Measurements from ENCODE around the gene ADA. TPM values are rescaled to one million over a fixed set of nuclear protein-coding genes. Genes with fewer than 3 reads are reported as not detected.

The ADA gene
- total and polyA plus RNA-seq, 2 of the 4 experiments (the other 2 are of a cell fraction) = 8.1 to 11.0 TPM

GRCh38 chr20:44624743-44625271 lies 26.7 kb downstream of the ADA start:
- Histone ChIP-seq H3K27ac (ENCODE audit: insufficient read depth, low read length) (no peak overlapping the region), H4K8ac (ENCODE audit: low read depth in 2 of 2, low read length in 2 of 2) (no peak overlapping the region), H2BK15ac (ENCODE audit: low read depth, low read length) (no peak overlapping the region), H4K5ac (ENCODE audit: low read depth, low read length) (no peak overlapping the region), H3K18ac (ENCODE audit: low read depth, low read length) (no peak overlapping the region), H2AK9ac (replicated peaks; ENCODE audit: low read depth, low read length, poor library complexity) (no peak overlapping the region), H2BK5ac (ENCODE audit: low read depth, low read length, poor library complexity, severe bottlenecking) (no peak overlapping the region), H3K23ac (ENCODE audit: low read depth, low read length) (no peak overlapping the region), H3K9me1 (ENCODE audit: insufficient read depth, low read length) (no peaks in the 10 kb centered on the region; the same call in 1 of the 2 replicates), H3K27me3 (ENCODE audit: control insufficient read depth, insufficient read depth, low read length) (no peaks in the 10 kb centered on the region), H3K4me3 (ENCODE audit: insufficient read depth, low read depth, low read length) (no peak overlapping the region), H3K79me1 (ENCODE audit: low read depth in 1 of 2, low read length in 2 of 2) (no peaks in the 10 kb centered on the region), H3K9ac (ENCODE audit: low read depth, low read length) (no peak overlapping the region), H3K9me3 (ENCODE audit: control insufficient read depth, insufficient read depth, low read length) (peaks cover 7% of the 10 kb centered on the region), H2AK5ac (ENCODE audit: low read depth, low read length) (no peak overlapping the region), H4K91ac (ENCODE audit: insufficient read depth, low read depth, low read length) (no peak overlapping the region), H3K4me1 (ENCODE audit: control insufficient read depth, insufficient read depth, low read length) (no peaks in the 10 kb centered on the region), H3K14ac (replicated peaks; ENCODE audit: low read depth, low read length) (no peak overlapping the region), H4K20me1 (ENCODE audit: insufficient read depth, low read length) (no peaks in the 10 kb centered on the region), H3K56ac (ENCODE audit: extremely low read depth, insufficient read depth, low read length) (no peak overlapping the region), H2AFZ (replicated peaks; ENCODE audit: low read length, poor library complexity) (no peak overlapping the region), H3K4me2 (ENCODE audit: low read depth, low read length) (no peak overlapping the region), H2BK120ac (ENCODE audit: low read depth, low read length) (no peak overlapping the region), H3K36me3 (ENCODE audit: control insufficient read depth, insufficient read depth, low read length) (peaks cover 9% of the 10 kb centered on the region; the same call in 1 of the 2 replicates), H3K4ac (ENCODE audit: low read depth, low read length) (no peak overlapping the region), H2BK20ac (ENCODE audit: low read depth, low read length) (no peak overlapping the region)
- ChIA-PET CTCF (no interaction called here), POLR2A (ENCODE audit: unreplicated experiment) (no interaction called here)
- in situ Hi-C loops (cut with MboI; ENCODE audit: low sequenced_read_pairs) = no loop called here
- BruUV-seq (replicated peaks) = no TSS peak
- ATAC-seq (ENCODE audit: low read depth) (no peak), DNase-seq (no peak)
- WGBS, 2 experiments (ENCODE audit: extremely low coverage in 2 of 2, insufficient read length in 1 of 2) = 72% methylated on average over 2 of the region's 6 CpGs; no CpG with 5 or more reads in 1 of the 2 experiments
- intact Hi-C loops (cut with micrococcal nuclease) = no loop called here
- no peak for TF ChIP-seq MXI1 (IDR thresholded peaks at IDR 0.05; ENCODE audit: borderline replicate concordance, low read depth, low read length)
- TF ChIP-seq NFE2L2 (IDR thresholded peaks at IDR 0.05; ENCODE audit: low read depth, low read length) = no peak
- TF ChIP-seq RFX5 (IDR thresholded peaks at IDR 0.05; ENCODE audit: low read depth, low read length) = no peak
- TF ChIP-seq SMC3 (IDR thresholded peaks at IDR 0.05; ENCODE audit: low read depth, low read length) = no peak
- TF ChIP-seq, protein P1, sequence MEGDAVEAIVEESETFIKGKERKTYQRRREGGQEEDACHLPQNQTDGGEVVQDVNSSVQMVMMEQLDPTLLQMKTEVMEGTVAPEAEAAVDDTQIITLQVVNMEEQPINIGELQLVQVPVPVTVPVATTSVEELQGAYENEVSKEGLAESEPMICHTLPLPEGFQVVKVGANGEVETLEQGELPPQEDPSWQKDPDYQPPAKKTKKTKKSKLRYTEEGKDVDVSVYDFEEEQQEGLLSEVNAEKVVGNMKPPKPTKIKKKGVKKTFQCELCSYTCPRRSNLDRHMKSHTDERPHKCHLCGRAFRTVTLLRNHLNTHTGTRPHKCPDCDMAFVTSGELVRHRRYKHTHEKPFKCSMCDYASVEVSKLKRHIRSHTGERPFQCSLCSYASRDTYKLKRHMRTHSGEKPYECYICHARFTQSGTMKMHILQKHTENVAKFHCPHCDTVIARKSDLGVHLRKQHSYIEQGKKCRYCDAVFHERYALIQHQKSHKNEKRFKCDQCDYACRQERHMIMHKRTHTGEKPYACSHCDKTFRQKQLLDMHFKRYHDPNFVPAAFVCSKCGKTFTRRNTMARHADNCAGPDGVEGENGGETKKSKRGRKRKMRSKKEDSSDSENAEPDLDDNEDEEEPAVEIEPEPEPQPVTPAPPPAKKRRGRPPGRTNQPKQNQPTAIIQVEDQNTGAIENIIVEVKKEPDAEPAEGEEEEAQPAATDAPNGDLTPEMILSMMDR (conservative IDR thresholded peaks at IDR 0.05; ENCODE audit: low read depth, low read length) = no peak
- no peak for TF ChIP-seq ELK1 (IDR thresholded peaks at IDR 0.05; ENCODE audit: borderline replicate concordance, low read depth, low read length)
- no peak for TF ChIP-seq MAZ (IDR thresholded peaks at IDR 0.05; ENCODE audit: borderline replicate concordance, low read depth, low read length)
- no peak for TF ChIP-seq CHD1 (IDR thresholded peaks at IDR 0.05; ENCODE audit: low read depth, low read length)
- TF ChIP-seq MAFK (IDR thresholded peaks at IDR 0.05; ENCODE audit: low read depth, low read length) = no peak
- no peak for TF ChIP-seq FOS (IDR thresholded peaks at IDR 0.05; ENCODE audit: low read depth, low read length)
- no peak for TF ChIP-seq CEBPB (IDR thresholded peaks at IDR 0.05; ENCODE audit: low read depth, low read length)
- TF ChIP-seq RCOR1 (IDR thresholded peaks at IDR 0.05; ENCODE audit: insufficient replicate concordance, low read length) = no peak
- TF ChIP-seq POLR2A (IDR thresholded peaks at IDR 0.05; ENCODE audit: low read depth, low read length) = no peak
- TF ChIP-seq, protein P2, sequence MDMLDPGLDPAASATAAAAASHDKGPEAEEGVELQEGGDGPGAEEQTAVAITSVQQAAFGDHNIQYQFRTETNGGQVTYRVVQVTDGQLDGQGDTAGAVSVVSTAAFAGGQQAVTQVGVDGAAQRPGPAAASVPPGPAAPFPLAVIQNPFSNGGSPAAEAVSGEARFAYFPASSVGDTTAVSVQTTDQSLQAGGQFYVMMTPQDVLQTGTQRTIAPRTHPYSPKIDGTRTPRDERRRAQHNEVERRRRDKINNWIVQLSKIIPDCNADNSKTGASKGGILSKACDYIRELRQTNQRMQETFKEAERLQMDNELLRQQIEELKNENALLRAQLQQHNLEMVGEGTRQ (IDR thresholded peaks at IDR 0.05; ENCODE audit: low read depth, low read length) = no peak
- dilution Hi-C loops (cut with HindIII; ENCODE audit: low sequenced_read_pairs, unreplicated experiment) = no loop called here
